HepG2 (cell line): ENCODE measurements around the gene NCOA1.

Experiments used
- ARNT ChIP-seq: fragments of 450-650 bp; IDR thresholded peaks from 2 replicates; pipeline ENCODE4 v1.6.1; 2017
- SP1 ChIP-seq, 2 experiments: fragments of 450-650 bp in 1 of 2; sonication (generic) in 1 of 2; formaldehyde crosslinking in 1 of 2; IDR thresholded peaks; 2 replicates each; pipeline versions ENCODE4 v1.4.0 to v1.6.1; 2016 to 2020; ENCODE audit warnings: missing genetic modification reagents in 1 of 2

GRCh38 chr2:24511894-24512293 is 20.8 kb downstream of the NCOA1 start:
- TF ChIP-seq SP1 (IDR thresholded peaks at IDR 0.05) (no peak), SP1 (CRISPR knock-in tag; IDR thresholded peaks at IDR 0.05) (no peak), ARNT (no peak)
